ENCODE measurements around the gene MYO1F.

Gene MYO1F

DNA sequence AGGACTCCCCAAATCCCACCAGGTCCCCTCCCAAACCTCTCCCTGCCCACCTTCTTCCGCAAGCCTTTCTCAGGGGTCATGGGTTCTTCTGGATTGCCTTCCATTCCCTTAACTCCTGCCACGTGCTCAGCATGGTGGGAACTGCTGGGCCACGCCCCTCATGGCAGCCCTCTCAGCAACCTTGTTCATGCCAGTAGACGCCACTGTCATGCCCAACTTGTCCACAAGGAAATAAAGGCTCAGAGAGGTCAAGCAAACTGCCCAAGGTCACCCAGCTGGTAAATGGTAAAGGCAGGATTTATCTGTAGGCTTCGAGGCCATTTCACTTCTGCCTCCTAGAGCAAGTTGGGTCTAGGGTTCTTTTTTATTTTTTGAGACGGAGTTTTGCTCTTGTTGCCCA is 85.7 kb downstream of the MYO1F start:
- DNase-seq (ENCODE audit: low read depth in 2 of 2), result no peak

DNA sequence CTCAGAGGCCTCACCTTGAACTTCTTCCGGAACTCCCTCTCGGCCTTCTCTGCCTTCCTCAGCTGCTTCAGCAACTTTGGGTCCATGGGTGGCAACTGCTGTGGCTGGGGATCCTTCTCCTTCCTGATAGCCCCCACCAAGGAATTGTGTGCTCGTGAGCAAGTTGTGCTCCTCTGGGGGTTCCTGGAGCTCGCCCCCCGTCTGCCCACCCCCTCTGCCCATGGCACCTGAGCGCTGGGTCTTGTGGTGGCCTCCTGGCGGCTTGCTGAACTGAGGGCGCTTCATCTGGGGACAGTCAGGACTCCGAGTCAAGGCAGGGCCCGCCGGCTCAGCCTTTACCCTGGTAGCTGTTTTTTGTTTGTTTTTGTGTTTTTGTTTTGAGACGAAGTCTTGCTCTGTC is 86.4 kb downstream of the MYO1F start:
- no peak for DNase-seq (ENCODE audit: low read depth in 2 of 2)

DNA sequence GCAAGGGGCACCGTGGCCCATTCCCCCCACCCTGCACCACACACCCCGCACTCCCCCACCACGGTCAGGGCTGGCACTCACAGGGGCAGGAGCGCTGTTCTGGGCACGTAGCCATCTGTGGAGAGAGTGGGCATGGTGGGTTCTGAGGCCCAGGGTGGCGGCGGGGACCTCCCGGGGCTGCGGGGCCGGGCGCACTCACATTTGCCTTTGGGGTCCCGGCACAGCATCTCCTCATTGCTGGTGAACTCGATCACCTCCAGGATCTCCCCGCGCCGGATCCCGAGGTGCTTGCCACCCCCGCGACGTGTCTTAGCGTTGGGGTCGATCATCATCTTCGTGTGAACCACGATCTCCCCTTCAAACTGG is 86.9 kb downstream of the MYO1F start:
- no peak for DNase-seq (ENCODE audit: low read depth in 2 of 2)

DNA sequence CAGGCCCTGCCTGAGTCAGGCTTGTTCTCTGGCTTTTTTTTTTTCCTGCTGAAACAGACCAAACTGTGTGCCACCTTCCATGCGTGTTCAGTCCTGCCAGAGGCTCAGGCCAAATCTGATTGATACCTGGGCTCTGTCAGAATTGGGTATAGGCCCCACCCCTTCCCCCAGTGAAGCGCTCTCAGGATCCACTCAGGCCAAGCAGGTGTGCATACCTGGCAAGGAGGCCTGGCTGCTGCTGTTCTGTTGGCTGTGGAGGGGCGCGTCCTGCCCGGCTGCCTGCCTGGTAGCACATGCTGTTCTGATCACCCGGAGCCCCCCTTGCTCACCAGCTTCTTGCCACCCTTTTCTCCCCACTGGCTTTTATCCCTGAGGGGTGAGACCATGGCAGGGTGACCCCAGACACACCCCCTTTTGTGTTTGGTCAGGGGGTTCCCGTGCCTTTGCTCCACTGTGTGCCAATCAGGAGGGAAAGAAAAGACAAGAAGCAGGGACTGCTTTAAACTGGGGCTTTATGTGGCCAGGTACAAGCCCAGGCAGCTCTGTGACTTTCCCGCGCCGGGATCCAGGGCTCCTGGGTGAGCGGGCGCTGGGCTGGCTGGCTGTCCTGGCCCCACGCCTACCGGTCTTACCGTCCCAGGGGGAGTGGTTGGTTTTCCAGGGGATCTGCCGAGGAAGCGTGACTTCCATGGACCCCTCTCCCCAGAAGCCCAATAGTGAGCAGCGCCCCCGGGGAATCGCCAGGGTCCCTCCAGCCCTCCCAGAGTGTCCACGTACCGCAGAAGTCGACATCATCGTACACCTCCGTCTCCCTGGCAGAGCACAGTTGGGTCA is 87.5 kb downstream of the MYO1F start:
- no peak for DNase-seq (ENCODE audit: low read depth in 2 of 2)

DNA sequence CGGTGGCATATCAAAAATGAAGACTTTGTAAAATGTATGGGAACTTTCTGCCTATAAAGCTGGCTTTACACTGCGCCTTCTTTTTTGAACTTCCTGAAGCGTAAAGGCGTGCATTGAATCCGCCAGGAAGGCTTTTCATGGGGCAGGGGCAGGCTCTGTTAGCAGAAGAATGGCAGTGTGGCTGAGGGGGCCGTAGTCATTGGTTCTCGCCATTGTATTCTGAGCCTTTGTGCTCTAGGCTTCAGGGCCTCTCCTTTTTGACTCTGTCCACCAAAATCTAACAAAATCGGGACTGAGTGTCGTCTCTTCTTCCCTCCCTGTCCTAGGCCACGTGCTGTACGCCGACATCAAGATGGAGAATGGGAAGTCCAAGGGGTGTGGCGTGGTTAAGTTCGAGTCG is 88.9 kb downstream of the MYO1F start:
- no peak for DNase-seq (ENCODE audit: low read depth in 2 of 2)

DNA sequence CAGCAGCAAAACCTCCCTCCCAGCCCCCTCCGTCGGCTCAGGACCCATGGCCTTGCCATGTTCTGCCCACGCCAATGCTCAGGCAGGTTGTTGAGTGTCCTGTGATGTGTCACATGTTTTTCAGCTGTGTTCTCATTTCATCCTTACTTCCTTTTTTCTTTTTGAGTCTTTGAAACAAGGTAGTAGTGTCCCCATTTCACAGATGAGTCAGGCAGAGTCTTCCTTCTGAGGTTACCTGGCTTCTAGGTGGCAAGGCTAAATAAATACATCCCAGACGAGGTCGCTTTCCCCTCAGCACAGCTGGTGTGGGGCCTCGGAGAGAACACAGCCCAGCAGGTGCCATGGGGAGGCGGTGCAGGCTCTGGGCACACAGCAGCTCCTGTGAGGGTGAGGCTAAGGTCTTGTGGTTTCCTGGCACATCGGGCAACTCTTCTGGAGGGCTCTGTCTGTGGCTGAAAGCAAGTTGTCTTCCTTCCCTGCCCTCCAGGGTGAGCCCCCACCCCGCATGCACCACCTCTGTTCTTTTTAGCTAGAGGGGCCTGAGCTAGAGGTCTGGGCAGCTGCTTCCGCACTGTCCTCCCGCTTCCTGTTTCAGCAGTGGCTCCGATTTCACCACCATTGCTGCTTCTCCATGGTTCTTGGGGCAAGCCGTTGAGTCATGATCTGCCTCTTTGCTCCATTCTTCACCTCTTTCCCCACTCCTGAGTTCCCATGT is 89.9 kb downstream of the MYO1F start:
- DNase-seq (ENCODE audit: low read depth in 2 of 2), result peak; percentile 35 to 53

DNA sequence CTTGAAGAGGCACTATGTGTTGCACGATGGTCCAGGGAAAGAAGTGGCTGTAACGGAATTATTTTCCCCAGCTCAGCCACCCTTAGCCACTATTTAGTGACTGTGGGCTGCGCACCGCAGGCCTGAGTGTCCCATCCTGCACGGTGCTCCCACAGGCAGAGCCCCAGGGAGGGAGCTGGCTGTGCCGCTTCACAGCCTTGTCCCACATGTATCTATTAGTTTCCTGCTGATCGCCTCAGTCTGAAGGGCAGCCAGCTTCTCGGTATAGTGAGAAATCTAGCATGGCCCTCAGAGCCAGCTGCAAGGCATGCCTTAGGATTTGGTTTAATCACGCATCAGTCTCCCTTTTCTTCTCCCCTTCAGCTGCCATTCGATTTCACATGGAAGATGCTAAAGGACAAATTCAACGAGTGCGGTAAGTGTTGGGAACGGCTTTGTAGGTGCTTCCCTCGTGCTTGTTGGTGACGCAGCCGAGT is 90.5 kb downstream of the MYO1F start:
- DNase-seq (ENCODE audit: low read depth in 2 of 2), result no peak

DNA sequence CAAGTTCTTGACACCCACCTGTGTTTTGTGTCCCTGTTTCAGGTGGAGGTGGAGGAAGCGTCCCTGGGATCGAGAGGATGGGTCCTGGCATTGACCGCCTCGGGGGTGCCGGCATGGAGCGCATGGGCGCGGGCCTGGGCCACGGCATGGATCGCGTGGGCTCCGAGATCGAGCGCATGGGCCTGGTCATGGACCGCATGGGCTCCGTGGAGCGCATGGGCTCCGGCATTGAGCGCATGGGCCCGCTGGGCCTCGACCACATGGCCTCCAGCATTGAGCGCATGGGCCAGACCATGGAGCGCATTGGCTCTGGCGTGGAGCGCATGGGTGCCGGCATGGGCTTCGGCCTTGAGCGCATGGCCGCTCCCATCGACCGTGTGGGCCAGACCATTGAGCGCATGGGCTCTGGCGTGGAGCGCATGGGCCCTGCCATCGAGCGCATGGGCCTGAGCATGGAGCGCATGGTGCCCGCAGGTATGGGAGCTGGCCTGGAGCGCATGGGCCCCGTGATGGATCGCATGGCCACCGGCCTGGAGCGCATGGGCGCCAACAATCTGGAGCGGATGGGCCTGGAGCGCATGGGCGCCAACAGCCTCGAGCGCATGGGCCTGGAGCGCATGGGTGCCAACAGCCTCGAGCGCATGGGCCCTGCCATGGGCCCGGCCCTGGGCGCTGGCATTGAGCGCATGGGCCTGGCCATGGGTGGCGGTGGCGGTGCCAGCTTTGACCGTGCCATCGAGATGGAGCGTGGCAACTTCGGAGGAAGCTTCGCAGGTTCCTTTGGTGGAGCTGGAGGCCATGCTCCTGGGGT is 91.5 kb downstream of the MYO1F start:
- DNase-seq (ENCODE audit: low read depth in 2 of 2), result no peak

DNA sequence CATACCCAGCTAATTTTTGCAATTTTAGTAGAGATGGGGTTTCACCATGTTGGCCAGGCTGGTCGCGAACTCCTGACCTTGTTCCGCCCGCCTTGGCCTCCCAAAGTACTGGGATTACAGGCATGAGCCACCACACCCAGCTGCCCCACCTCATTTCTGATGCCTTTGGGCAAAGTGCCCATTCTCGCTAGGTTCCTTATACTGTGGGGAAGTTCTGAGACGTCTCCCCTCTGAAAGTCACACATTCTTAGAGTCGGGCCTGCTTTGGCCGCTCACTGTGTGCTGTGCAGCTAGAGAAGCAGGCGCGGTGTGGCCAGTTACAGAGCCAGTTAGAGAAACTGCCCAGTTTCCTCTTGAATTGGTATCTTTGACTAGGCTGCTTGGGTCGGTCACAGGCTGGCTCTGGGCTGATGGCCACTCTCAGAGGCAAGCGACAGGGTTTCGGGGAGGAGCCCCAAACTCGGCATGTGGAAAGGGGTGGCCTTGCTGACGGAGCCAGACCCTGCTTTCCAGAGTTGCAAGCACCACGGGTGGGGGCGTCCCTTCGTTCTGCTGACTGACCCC is 92.8 kb downstream of the MYO1F start:
- no peak for DNase-seq (ENCODE audit: low read depth in 2 of 2)

DNA sequence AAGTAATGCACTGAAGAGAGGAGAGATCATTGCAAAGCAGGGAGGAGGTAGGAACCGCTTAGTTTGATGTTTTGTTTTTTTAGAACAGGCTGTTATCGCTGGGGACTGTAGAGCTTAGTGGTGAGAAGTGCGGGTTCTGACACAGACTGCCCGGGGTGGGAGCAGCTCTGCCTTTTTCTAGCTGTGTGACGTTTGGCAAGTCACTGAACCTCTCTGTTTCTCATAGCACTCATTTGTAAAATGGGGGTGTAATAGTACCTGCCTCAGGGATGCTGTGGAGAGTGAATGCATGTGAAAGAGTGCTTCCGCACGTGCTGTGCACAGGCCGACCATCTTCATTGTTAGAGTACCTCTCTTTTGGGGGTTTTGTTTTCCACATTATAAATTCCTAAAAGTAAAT is 94.1 kb downstream of the MYO1F start:
- no peak for DNase-seq (ENCODE audit: low read depth in 2 of 2)

DNA sequence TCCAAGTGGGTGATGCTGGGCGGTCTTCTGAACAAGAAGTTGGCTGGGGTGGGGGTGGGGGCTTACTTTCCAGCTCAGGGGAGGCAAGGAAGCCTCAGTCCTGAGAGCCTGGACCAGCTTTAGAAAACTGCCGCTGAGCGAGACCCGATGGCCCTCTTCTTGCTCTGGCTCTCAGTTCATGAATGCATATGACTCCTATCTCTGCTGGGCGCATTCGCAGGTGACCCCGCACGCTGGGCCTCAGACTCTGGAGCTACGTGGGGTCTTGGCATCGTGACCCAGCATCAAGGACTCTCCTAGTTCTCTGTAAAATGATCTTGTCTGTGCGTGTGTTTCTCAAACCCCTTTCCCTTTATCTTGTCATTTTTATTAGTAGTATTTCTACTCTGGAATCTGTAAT is 94.5 kb downstream of the MYO1F start:
- no peak for DNase-seq (ENCODE audit: low read depth in 2 of 2)

DNA sequence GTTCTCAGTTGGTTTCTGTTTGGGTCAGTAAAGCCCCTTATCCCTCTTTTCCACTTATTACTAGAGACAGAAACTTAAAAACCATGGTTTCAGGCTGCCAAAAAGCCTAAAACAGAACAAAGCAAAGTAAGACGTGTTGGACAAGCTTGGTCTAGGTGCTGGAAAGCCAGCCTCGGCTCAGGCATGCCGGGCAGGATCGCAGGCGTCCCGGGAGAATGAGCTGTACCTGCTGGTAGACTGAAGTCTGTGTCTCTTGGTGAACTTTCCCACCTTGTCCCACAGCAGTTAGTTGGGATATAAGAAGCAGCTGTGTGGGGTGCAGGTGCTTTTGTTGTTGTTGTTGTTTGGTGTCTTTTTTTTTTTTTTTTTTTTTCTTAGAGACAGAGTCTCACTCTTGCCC is 95.6 kb downstream of the MYO1F start:
- DNase-seq (ENCODE audit: low read depth in 2 of 2), result no peak

DNA sequence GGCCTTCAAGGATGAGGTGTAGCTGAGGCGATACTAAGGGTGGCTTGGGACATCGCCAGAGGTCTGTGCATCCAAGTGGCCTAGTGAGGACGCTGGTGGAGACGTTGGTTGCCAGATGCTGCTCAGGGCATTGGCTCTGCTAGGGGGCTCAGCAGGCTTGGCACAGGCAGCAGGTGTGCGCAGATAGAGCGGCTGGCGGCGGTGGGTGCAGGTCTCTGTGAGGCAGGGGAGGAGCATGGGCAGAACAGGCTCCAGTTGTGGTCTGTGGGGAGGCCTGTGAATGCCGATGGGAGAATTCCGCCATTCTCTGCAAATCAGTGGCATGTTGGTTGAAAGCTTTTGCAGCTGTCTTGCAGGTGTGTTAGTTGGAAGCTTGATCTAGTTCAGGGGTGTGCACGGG is 96.0 kb downstream of the MYO1F start:
- DNase-seq (ENCODE audit: low read depth in 2 of 2), result no peak

DNA sequence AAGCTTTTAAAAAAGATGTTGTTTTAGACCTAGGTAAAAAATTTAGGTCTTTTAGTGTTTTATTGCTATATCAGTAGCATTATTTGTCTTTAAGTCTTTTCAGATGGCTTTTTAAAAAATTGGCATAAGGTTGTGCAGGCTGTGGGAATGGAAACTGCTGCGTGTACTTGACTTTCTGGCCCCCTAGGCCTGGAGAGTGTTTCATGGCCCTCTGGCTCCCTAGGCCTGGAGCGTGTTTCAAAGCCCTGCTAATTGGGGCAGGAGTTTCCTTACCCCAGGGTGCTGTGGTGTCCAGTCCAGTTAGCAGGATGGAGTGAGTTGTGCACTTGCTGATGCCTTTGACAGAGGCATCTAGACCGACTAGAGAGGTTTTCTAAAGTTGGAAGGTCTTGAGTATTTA is 98.6 kb downstream of the MYO1F start:
- DNase-seq (ENCODE audit: low read depth in 2 of 2), result no peak

DNA sequence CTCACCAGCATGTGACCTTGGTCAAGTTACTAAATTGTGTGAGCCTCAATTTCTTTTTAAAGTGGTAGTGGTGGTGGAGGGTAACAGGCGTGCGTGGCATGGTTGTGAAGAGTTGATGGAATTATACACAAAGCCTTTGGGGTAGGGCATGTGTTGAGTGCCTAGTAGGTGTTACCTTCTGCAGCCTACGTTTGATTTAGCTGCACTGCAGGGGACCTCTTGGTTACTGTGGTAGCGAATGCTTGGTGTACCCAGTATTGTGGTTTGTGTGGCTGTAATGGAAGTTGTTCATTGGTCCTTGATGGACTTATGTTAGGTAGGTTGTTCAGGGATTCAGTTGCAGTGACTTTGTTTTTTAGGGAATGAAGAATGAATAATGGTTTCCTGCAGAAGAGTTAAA is 99.4 kb downstream of the MYO1F start:
- no peak for DNase-seq (ENCODE audit: low read depth in 2 of 2)

DNA sequence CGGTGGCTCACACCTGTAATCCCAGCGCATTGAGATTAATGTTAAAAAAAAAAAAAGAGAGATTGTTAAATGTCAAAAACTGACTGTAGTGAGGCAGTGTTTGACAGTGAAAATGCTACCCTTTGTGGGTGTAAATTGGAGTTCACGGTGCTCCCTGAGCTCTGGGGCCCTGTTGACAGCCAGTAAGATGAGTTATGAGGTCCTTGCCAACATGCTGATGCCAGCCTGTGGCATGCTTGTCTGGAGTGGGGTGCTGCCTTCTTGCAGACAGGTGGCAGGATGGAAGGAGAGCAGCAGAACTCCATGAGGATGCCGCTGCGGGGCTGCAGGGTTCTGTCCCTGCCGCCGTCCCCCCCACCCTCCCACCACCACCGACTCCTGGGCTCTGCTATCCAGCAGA is 100.7 kb downstream of the MYO1F start:
- no peak for DNase-seq (ENCODE audit: low read depth in 2 of 2)

DNA sequence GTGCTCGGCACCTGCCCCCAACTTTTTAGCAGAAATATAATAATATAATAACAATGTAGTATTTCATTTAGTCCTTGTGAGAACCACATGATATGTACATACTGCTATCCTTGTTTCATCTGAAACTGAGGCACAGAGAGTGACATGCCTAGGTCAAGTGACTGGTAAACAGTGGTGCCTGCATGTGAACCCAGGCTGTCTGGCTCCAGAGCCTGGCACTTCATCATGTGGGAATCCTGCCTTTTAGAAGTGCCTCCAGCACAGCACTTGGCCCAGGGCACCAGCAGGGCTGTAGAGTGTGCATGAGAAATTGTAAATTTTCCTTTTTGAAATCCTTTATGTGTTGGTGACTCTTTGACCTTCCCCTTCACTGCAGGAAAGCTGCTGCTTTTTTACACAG is 102.2 kb downstream of the MYO1F start:
- DNase-seq (ENCODE audit: low read depth in 2 of 2), result no peak

DNA sequence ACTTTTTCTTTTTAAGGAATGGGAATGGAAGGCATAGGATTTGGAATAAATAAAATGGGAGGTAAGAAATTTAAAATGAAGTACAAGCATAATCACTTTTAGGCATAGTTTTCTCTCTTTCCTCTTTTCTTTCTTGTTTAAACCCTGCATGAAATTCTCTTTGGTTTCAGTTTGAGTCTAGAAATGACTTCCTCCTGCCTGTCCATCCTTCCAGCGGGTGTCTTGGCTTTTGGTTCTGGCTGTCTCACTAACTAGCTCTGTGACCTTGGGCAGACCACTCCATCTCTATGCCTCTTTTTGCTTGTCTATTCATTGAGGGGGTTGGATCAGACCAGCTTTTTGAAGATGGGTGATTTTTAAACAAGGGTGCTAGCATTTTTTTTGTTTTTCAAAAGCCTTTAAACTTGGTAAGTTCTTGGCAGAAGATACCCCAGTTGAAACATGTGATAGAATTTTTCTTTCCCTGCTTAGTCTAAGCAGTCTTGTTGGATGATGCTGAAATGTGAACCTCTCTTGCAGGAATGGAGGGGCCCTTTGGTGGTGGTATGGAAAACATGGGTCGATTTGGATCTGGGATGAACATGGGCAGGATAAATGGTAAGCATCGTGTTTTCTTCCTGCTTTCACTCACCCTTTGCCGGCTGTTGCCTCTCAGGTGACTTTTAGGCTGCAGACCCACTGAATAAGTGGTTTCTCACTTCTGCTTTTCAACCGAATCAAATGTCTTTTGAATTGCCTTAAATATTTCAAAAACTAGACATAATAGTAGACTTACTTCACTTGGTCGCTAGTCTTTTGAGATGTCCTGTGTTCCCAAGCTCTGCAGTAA is 103.4 kb downstream of the MYO1F start:
- no peak for DNase-seq (ENCODE audit: low read depth in 2 of 2)

All from stimulated activated CD4-positive, alpha-beta T cell treated with anti-CD3 and anti-CD28 coated beads, Interleukin-4, amount 100 ng/mL, for 48 hours (primary cell).